ENCODE data around the gene ITPR1. TPM values are rescaled to one million over a fixed set of nuclear protein-coding genes. Genes with fewer than 3 reads are reported as not detected.

Gene ITPR1
- polyA plus RNA-seq, 1 of the 3 experiments (the other 2 are of a cell fraction): 5.9 TPM

DNA sequence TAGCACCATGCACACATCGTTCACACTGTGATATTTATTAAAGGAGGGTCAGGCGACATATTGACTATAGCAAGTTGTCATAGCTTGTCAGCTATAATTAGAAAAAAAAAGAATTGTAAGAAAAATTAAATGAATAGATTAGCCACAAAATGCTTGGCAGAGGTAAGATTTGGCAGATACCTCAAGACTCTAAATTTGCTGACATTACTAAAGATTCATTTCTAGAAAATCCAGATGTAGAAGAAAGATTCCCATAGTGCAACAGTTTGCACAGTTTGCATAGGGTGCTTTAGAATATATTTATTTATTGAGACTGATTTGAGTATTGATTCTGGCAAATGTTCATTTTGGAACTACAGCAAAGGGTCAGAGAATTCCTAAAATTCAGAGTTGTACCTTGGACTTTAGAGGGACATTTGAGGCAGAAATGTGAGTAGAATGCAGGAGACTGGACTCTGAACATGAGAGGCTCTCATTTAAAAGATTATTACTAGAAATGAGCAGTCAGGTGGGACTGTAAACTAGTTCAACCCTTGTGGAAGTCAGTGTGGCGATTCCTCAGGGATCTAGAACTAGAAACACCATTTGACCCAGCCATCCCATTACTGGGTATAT lies 384.1 kb downstream of the ITPR1 start:
- POLR2A ChIA-PET: no interaction called here
- CTCF ChIA-PET: no interaction called here

More for the DNA sequence above, 384.1 kb downstream of the ITPR1 start:
- Histone ChIP-seq H3K9ac (no peak overlapping the region), H3K9me2 (no peaks in the 10 kb centered on the region), H3K4me2 (no peak overlapping the region), H4K20me1 (ENCODE audit: insufficient read depth) (no peaks in the 10 kb centered on the region), H3K27me3 (ENCODE audit: insufficient read depth) (no peaks in the 10 kb centered on the region), H3K79me2 (ENCODE audit: insufficient read depth) (no peaks in the 10 kb centered on the region), H3K27ac (ENCODE audit: low read depth in 2 of 2, low read length in 1 of 2) (no peak overlapping the region), H3K4me1 (ENCODE audit: control insufficient read depth in 1 of 2, insufficient read depth in 2 of 2, low read depth in 1 of 2, low read length in 1 of 2) (peaks cover 0 to 6% of the 10 kb centered on the region in 2 experiments; a peak in 2 of 4 replicates), H3K9me3 (no peaks in the 10 kb centered on the region), H3K36me3 (replicated peaks in 1 of 2; ENCODE audit: control insufficient read depth in 1 of 2, insufficient read depth in 2 of 2, low read length in 1 of 2) (no peaks in the 10 kb centered on the region), H3F3A (replicated peaks; ENCODE audit: insufficient read depth) (no peaks in the 10 kb centered on the region), H3K4me3 (ENCODE audit: low read depth in 2 of 2, low read length in 1 of 2) (no peak overlapping the region), H2AFZ (ENCODE audit: low read depth) (no peak overlapping the region)
- no peak for DNase-seq
- TF ChIP-seq FOXJ3 (CRISPR knock-in tag; IDR thresholded peaks at IDR 0.05): no peak
- no peak for TF ChIP-seq RAD21 (IDR thresholded peaks at IDR 0.05; ENCODE audit: low read length)
- TF ChIP-seq, protein P1, sequence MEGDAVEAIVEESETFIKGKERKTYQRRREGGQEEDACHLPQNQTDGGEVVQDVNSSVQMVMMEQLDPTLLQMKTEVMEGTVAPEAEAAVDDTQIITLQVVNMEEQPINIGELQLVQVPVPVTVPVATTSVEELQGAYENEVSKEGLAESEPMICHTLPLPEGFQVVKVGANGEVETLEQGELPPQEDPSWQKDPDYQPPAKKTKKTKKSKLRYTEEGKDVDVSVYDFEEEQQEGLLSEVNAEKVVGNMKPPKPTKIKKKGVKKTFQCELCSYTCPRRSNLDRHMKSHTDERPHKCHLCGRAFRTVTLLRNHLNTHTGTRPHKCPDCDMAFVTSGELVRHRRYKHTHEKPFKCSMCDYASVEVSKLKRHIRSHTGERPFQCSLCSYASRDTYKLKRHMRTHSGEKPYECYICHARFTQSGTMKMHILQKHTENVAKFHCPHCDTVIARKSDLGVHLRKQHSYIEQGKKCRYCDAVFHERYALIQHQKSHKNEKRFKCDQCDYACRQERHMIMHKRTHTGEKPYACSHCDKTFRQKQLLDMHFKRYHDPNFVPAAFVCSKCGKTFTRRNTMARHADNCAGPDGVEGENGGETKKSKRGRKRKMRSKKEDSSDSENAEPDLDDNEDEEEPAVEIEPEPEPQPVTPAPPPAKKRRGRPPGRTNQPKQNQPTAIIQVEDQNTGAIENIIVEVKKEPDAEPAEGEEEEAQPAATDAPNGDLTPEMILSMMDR (IDR thresholded peaks at IDR 0.05): no peak
- no peak for TF ChIP-seq TEAD4 (IDR thresholded peaks at IDR 0.05; ENCODE audit: borderline replicate concordance, insufficient read depth)
- no peak for TF ChIP-seq SMC3 (IDR thresholded peaks at IDR 0.05; ENCODE audit: low read depth, low read length)
- TF ChIP-seq, protein P2, sequence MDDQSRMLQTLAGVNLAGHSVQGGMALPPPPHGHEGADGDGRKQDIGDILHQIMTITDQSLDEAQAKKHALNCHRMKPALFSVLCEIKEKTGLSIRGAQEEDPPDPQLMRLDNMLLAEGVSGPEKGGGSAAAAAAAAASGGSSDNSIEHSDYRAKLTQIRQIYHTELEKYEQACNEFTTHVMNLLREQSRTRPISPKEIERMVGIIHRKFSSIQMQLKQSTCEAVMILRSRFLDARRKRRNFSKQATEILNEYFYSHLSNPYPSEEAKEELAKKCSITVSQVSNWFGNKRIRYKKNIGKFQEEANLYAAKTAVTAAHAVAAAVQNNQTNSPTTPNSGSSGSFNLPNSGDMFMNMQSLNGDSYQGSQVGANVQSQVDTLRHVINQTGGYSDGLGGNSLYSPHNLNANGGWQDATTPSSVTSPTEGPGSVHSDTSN (IDR thresholded peaks at IDR 0.05): no peak
- TF ChIP-seq EP300 (IDR thresholded peaks at IDR 0.05; ENCODE audit: borderline replicate concordance in 1 of 2, low read depth in 1 of 2, low read length in 1 of 2): no peak
- no peak for TF ChIP-seq CHD2 (IDR thresholded peaks at IDR 0.05; ENCODE audit: low read length, partially characterized antibody)
- no peak for TF ChIP-seq RFX5 (IDR thresholded peaks at IDR 0.05; ENCODE audit: low read length)
- TF ChIP-seq RXRA (IDR thresholded peaks at IDR 0.05; ENCODE audit: borderline replicate concordance, low read depth): no peak
- TF ChIP-seq, protein P3, sequence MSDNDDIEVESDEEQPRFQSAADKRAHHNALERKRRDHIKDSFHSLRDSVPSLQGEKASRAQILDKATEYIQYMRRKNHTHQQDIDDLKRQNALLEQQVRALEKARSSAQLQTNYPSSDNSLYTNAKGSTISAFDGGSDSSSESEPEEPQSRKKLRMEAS (IDR thresholded peaks at IDR 0.05; ENCODE audit: low read depth): no peak
- TF ChIP-seq TCF12 (IDR thresholded peaks at IDR 0.05): no peak
- no peak for TF ChIP-seq MXI1 (IDR thresholded peaks at IDR 0.05; ENCODE audit: low read depth, low read length)
- no peak for TF ChIP-seq TAF1 (IDR thresholded peaks at IDR 0.05; ENCODE audit: borderline replicate concordance, low read depth, low read length)
- TF ChIP-seq, protein P4, sequence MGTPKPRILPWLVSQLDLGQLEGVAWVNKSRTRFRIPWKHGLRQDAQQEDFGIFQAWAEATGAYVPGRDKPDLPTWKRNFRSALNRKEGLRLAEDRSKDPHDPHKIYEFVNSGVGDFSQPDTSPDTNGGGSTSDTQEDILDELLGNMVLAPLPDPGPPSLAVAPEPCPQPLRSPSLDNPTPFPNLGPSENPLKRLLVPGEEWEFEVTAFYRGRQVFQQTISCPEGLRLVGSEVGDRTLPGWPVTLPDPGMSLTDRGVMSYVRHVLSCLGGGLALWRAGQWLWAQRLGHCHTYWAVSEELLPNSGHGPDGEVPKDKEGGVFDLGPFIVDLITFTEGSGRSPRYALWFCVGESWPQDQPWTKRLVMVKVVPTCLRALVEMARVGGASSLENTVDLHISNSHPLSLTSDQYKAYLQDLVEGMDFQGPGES (IDR thresholded peaks at IDR 0.05; ENCODE audit: low read depth, low read length): no peak
- TF ChIP-seq, protein P5, sequence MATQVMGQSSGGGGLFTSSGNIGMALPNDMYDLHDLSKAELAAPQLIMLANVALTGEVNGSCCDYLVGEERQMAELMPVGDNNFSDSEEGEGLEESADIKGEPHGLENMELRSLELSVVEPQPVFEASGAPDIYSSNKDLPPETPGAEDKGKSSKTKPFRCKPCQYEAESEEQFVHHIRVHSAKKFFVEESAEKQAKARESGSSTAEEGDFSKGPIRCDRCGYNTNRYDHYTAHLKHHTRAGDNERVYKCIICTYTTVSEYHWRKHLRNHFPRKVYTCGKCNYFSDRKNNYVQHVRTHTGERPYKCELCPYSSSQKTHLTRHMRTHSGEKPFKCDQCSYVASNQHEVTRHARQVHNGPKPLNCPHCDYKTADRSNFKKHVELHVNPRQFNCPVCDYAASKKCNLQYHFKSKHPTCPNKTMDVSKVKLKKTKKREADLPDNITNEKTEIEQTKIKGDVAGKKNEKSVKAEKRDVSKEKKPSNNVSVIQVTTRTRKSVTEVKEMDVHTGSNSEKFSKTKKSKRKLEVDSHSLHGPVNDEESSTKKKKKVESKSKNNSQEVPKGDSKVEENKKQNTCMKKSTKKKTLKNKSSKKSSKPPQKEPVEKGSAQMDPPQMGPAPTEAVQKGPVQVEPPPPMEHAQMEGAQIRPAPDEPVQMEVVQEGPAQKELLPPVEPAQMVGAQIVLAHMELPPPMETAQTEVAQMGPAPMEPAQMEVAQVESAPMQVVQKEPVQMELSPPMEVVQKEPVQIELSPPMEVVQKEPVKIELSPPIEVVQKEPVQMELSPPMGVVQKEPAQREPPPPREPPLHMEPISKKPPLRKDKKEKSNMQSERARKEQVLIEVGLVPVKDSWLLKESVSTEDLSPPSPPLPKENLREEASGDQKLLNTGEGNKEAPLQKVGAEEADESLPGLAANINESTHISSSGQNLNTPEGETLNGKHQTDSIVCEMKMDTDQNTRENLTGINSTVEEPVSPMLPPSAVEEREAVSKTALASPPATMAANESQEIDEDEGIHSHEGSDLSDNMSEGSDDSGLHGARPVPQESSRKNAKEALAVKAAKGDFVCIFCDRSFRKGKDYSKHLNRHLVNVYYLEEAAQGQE (IDR thresholded peaks at IDR 0.05; ENCODE audit: low read depth, low read length): no peak
- no peak for TF ChIP-seq POLR2AphosphoS5 (IDR thresholded peaks at IDR 0.05; ENCODE audit: low read depth, low read length)
- TF ChIP-seq NFIC (IDR thresholded peaks at IDR 0.05; ENCODE audit: borderline replicate concordance): no peak
- WGBS (ENCODE audit: low lambda C conversion rate): 70% methylated on average over 3 of the region's 3 CpGs

All from SK-N-SH (cell line).